ENCODE measurements around the gene RAB7A. TPM values are rescaled to one million over a fixed set of nuclear protein-coding genes. Genes with fewer than 3 reads are reported as not detected.

RAB7A gene
- total RNA-seq, 4 donors from 2014 or later, result 120 to 154 (median 133) TPM

DNA sequence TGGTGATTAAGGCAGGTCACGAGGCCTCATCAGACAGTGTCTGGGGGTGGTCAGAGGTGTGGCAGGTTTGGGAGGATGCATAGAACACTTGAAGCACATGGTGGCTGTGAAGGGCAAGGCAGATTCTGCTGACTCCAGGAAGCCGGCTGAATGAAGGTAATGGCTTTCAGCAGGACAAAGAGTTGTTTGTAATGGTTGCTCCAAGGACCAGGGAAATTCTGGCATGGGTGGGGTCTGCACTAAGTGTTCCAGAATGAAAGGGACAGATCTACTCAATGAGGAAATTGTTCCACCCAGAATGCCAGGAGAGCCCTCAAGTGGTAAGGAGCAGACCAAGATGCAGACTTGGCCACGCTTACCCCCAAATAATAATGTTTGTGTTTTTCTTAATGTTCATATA lies 82.7 kb downstream of the RAB7A start:
- TF ChIP-seq, protein P1, sequence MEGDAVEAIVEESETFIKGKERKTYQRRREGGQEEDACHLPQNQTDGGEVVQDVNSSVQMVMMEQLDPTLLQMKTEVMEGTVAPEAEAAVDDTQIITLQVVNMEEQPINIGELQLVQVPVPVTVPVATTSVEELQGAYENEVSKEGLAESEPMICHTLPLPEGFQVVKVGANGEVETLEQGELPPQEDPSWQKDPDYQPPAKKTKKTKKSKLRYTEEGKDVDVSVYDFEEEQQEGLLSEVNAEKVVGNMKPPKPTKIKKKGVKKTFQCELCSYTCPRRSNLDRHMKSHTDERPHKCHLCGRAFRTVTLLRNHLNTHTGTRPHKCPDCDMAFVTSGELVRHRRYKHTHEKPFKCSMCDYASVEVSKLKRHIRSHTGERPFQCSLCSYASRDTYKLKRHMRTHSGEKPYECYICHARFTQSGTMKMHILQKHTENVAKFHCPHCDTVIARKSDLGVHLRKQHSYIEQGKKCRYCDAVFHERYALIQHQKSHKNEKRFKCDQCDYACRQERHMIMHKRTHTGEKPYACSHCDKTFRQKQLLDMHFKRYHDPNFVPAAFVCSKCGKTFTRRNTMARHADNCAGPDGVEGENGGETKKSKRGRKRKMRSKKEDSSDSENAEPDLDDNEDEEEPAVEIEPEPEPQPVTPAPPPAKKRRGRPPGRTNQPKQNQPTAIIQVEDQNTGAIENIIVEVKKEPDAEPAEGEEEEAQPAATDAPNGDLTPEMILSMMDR (IDR thresholded peaks at IDR 0.05), result no peak
- TF ChIP-seq POLR2A (IDR thresholded peaks at IDR 0.05) (no peak), POLR2AphosphoS5 (IDR thresholded peaks at IDR 0.05) (no peak), EP300 (IDR thresholded peaks at IDR 0.05) (no peak)
- H3K4me1 ChIP-seq, result peaks cover 44% of the 10 kb centered on the region
- WGBS, result 61% methylated on average over 3 of the region's 3 CpGs
- peak overlapping the region; percentile 6 for H3K27ac ChIP-seq
- no peaks in the 10 kb centered on the region for H3K27me3 ChIP-seq
- H3K36me3 ChIP-seq, result peaks cover 65% of the 10 kb centered on the region
- no peak overlapping the region for H3K4me3 ChIP-seq
- DNase-seq (ENCODE audit: low spot score in 2 of 2), result no peak
- no peaks in the 10 kb centered on the region for H3K9me3 ChIP-seq

DNA sequence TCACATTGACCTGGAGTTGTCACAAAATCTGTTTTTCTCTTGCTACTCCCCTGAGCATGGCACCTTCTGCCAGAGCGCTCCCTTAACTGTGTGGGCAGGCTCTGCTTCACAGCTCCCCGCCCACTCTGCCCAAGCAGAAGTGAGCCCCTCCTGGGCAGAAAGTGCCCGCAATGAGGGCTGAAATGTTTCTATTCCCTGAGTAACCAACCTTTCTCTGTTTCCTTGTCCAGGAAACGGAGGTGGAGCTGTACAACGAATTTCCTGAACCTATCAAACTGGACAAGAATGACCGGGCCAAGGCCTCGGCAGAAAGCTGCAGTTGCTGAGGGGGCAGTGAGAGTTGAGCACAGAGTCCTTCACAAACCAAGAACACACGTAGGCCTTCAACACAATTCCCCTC lies 87.1 kb downstream of the RAB7A start:
- no peak overlapping the region for H3K4me3 ChIP-seq
- H3K9me3 ChIP-seq, result no peaks in the 10 kb centered on the region
- H3K27ac ChIP-seq, result no peak overlapping the region
- 71% methylated on average over 8 of the region's 8 CpGs for WGBS
- TF ChIP-seq, protein P1 (IDR thresholded peaks at IDR 0.05), result no peak
- peaks cover 63% of the 10 kb centered on the region for H3K36me3 ChIP-seq
- H3K27me3 ChIP-seq, result no peaks in the 10 kb centered on the region
- H3K4me1 ChIP-seq, result peaks cover 14% of the 10 kb centered on the region
- DNase-seq (ENCODE audit: low spot score in 2 of 2), result no peak

DNA sequence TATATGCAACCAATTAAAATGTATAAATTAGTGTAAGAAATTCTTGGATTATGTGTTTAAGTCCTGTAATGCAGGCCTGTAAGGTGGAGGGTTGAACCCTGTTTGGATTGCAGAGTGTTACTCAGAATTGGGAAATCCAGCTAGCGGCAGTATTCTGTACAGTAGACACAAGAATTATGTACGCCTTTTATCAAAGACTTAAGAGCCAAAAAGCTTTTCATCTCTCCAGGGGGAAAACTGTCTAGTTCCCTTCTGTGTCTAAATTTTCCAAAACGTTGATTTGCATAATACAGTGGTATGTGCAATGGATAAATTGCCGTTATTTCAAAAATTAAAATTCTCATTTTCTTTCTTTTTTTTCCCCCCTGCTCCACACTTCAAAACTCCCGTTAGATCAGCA lies 88.1 kb downstream of the RAB7A start:
- Histone ChIP-seq H3K4me3 (no peak overlapping the region), H3K4me1 (peaks cover 4% of the 10 kb centered on the region), H3K36me3 (peaks cover 71% of the 10 kb centered on the region), H3K27ac (no peak overlapping the region), H3K27me3 (no peaks in the 10 kb centered on the region), H3K9me3 (no peaks in the 10 kb centered on the region)
- TF ChIP-seq EP300 (IDR thresholded peaks at IDR 0.05), result no peak
- no peak for TF ChIP-seq POLR2AphosphoS5 (IDR thresholded peaks at IDR 0.05)
- no peak for TF ChIP-seq POLR2A (IDR thresholded peaks at IDR 0.05)
- TF ChIP-seq, protein P1 (IDR thresholded peaks at IDR 0.05), result no peak
- 75% methylated on average over 5 of the region's 5 CpGs for WGBS
- no peak for DNase-seq (ENCODE audit: low spot score in 2 of 2)

DNA sequence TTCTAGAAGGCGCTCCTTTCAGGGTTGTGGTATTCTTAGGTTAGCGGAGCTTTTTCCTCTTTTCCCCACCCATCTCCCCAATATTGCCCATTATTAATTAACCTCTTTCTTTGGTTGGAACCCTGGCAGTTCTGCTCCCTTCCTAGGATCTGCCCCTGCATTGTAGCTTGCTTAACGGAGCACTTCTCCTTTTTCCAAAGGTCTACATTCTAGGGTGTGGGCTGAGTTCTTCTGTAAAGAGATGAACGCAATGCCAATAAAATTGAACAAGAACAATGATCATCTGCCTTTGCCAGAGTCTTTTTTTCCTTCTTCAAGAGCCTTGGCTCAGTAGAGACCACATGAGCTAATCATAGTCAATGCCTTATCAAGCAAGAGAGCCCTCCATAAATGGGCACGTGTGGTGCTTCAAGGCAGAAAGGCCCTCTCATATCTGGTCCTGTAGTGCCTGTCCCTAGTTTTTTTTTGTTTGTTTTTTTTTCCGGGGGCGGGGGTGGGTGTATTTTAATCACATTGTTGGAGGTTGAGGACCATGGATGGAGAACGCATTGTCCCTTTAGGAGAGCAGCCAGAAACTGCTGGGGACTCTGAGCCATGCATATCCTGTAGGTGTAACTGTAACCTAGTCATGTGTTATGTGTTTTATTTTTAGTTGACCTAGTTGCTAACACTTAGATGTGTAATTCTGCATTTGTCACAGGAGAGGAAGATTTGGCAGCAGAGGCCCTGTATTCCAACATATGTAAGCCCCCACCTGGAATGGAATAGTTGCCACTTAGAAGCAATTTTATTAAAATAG lies 88.7 kb downstream of the RAB7A start:
- Histone ChIP-seq H3K9me3 (no peaks in the 10 kb centered on the region), H3K36me3 (peaks cover 68% of the 10 kb centered on the region), H3K27ac (no peak overlapping the region), H3K4me1 (no peaks in the 10 kb centered on the region), H3K4me3 (no peak overlapping the region), H3K27me3 (no peaks in the 10 kb centered on the region)
- 87% methylated on average over 8 of the region's 8 CpGs for WGBS
- no peak for DNase-seq (ENCODE audit: low spot score in 2 of 2)
- TF ChIP-seq POLR2A (IDR thresholded peaks at IDR 0.05), result no peak
- TF ChIP-seq POLR2AphosphoS5 (IDR thresholded peaks at IDR 0.05), result no peak
- TF ChIP-seq, protein P1 (IDR thresholded peaks at IDR 0.05), result no peak
- TF ChIP-seq EP300 (IDR thresholded peaks at IDR 0.05), result no peak

DNA sequence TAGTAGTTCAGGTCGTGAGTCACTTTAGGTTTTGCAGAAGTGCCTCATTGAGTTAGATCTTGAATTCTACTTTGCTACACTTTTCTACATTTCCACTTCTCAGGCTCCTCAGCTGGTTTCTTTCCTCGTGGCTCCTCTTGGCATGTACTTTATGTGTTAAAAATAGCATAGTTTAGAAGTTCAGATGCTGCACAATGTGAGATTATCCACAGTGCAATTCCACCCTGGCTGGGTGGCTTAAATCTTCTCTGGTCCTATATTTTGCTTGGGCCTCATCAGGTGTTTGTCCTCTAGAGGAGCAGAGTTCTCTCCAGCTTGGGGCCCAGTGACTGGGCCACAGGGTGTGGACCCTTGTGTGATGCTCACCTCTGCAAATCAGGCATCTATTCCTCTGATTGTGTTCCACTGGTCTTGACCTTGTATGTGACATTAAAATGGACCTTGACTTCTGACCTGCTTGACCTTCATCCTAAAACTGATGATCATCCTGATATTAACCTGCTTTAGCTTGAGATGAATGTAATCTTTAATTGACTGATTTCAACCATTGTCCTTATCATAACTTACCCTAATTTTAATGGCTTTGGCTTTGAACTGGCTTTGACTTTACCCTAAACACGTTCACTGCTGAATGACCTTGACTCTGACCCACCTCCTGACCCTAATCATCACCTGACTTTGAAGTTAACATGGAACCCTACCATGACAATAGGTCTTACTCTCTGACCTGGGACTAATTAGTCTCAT lies 89.5 kb downstream of the RAB7A start:
- Histone ChIP-seq H3K4me1 (no peaks in the 10 kb centered on the region), H3K36me3 (peaks cover 66% of the 10 kb centered on the region), H3K27me3 (no peaks in the 10 kb centered on the region), H3K27ac (no peak overlapping the region), H3K4me3 (no peak overlapping the region), H3K9me3 (no peaks in the 10 kb centered on the region)
- WGBS, result 64% methylated on average over 3 of the region's 3 CpGs
- DNase-seq (ENCODE audit: low spot score in 2 of 2), result no peak
- TF ChIP-seq POLR2AphosphoS5 (IDR thresholded peaks at IDR 0.05), result no peak
- TF ChIP-seq EP300 (IDR thresholded peaks at IDR 0.05), result no peak
- TF ChIP-seq POLR2A (IDR thresholded peaks at IDR 0.05), result no peak
- TF ChIP-seq, protein P1 (IDR thresholded peaks at IDR 0.05), result no peak
